Measurements from ENCODE around the gene ALK.

The ALK gene

GRCh38 chr2:29729932-29730331 lies 191.5 kb downstream of the ALK start:
- TF ChIP-seq, protein P1, sequence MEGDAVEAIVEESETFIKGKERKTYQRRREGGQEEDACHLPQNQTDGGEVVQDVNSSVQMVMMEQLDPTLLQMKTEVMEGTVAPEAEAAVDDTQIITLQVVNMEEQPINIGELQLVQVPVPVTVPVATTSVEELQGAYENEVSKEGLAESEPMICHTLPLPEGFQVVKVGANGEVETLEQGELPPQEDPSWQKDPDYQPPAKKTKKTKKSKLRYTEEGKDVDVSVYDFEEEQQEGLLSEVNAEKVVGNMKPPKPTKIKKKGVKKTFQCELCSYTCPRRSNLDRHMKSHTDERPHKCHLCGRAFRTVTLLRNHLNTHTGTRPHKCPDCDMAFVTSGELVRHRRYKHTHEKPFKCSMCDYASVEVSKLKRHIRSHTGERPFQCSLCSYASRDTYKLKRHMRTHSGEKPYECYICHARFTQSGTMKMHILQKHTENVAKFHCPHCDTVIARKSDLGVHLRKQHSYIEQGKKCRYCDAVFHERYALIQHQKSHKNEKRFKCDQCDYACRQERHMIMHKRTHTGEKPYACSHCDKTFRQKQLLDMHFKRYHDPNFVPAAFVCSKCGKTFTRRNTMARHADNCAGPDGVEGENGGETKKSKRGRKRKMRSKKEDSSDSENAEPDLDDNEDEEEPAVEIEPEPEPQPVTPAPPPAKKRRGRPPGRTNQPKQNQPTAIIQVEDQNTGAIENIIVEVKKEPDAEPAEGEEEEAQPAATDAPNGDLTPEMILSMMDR (IDR thresholded peaks at IDR 0.05; ENCODE audit: control insufficient read depth, insufficient read depth, low read depth, low read length, missing control alignments) = no peak
- H3K4me3 ChIP-seq (ENCODE audit: control insufficient read depth, low read depth, low read length) = no peak overlapping the region
- no peak for DNase-seq (ENCODE audit: low read depth)

DNA sequence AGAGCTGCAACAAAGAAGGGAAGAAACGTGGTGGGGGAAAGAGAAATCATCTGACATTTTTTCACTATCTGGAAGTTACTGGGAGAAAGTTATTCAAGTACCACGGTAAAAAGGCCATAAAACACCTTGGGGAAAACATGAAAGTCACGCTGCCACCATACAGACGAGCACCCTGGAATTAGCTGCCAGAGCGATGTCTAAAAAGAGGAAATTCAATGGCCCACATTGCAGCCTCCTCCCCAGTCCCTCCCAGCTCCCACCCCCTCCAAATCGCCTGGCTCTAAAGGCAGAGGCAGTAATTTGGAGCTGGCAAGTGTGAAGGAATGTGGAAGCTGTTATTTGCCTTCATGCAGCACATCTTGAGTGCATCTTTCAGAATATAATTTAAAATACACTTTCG lies 192.0 kb downstream of the ALK start:
- DNase-seq (ENCODE audit: low read depth) = no peak
- TF ChIP-seq, protein P1 (IDR thresholded peaks at IDR 0.05; ENCODE audit: control insufficient read depth, insufficient read depth, low read depth, low read length, missing control alignments) = no peak
- H3K4me3 ChIP-seq (ENCODE audit: control insufficient read depth, low read depth, low read length) = no peak overlapping the region

GRCh38 chr2:29726976-29727375 lies 194.4 kb downstream of the ALK start:
- no peak overlapping the region for H3K4me3 ChIP-seq (ENCODE audit: control insufficient read depth, low read depth, low read length)
- TF ChIP-seq, protein P1 (IDR thresholded peaks at IDR 0.05; ENCODE audit: control insufficient read depth, insufficient read depth, low read depth, low read length, missing control alignments) = no peak
- DNase-seq (ENCODE audit: low read depth) = no peak

DNA sequence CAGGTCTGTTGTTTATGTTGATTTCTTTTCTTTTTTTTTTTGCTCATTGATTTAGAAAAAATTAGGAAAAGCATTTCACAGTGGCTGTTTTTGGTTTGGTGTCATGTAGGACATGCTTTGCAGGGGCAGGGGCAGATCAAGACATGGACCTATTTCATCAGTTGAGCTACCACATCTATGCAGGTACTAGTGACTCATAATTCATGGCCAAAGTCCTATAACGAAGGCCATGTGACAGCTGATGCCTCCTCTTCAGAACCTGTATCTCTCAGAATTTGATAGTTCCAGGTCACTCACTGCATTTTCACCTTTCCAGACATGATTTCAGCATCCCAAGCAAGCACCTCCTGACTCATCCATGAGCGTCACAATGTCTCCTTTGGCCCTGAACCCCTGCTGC lies 195.8 kb downstream of the ALK start:
- H3K4me3 ChIP-seq (ENCODE audit: control insufficient read depth, low read depth, low read length) = no peak overlapping the region
- DNase-seq (ENCODE audit: low read depth) = no peak
- TF ChIP-seq, protein P1 (IDR thresholded peaks at IDR 0.05; ENCODE audit: control insufficient read depth, insufficient read depth, low read depth, low read length, missing control alignments) = no peak

GRCh38 chr2:29724282-29724681 lies 197.1 kb downstream of the ALK start:
- no peak overlapping the region for H3K4me3 ChIP-seq (ENCODE audit: control insufficient read depth, low read depth, low read length)
- no peak for DNase-seq (ENCODE audit: low read depth)
- TF ChIP-seq, protein P1 (IDR thresholded peaks at IDR 0.05; ENCODE audit: control insufficient read depth, insufficient read depth, low read depth, low read length, missing control alignments) = no peak

DNA sequence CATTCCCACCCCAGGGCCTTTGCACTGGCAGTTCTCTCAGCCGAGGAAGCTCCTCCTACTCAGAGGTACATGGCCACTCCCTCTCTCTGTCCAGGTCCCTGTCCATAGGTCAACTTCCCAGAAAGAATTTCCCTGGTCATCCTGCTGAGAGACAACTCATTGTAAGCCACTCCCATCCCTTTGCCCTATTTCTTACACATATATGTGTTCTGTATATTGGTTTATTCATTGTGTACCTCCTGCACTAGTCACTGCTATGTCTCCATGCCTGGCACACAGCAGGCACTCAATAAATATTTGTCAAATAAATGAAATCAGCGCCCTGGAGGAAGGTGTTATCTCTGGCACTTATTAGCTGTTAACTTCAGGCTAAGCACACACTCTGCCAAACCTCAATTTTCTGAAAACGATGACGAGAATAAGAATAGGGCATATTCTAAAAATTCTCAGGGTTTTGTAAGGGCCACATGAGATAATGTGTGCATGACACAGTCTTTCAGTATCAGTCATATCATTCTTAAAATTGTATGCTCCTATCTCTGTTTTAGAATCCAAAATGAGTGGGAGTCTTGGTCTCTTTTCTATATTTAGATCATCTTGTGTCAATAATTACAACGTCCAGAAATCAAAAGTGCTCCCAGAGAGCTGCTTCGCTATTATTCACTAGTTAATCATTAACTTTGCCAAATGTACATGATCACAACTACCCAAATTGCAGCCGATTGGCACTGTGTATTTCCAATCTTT lies 198.0 kb downstream of the ALK start:
- DNase-seq (ENCODE audit: low read depth) = no peak
- no peak overlapping the region for H3K4me3 ChIP-seq (ENCODE audit: control insufficient read depth, low read depth, low read length)
- TF ChIP-seq, protein P1 (IDR thresholded peaks at IDR 0.05; ENCODE audit: control insufficient read depth, insufficient read depth, low read depth, low read length, missing control alignments) = no peak

Data from AG09309 (cell line).